ENCODE data around the gene PSMA6.
"Not testable (repeated sequence)": the region's sequence is repeated elsewhere in the genome, so short reads cannot be mapped to it uniquely, and the experiment has no call there.

The PSMA6 gene

GRCh38 chr14:35292051-35292769, at the start of gene PSMA6:
Gene PSMA6, plus strand, starts transcription at chr14:35292382. Its CDS starts 95 bp downstream, at chr14:35292477.
- peak; percentile 99 for DNase-seq
- no peak for TF ChIP-seq GATA1 (IDR thresholded peaks at IDR 0.05; ENCODE audit: low read depth, low read length)
- TF ChIP-seq POLR2A (IDR thresholded peaks at IDR 0.05; ENCODE audit: low read length), result peak; percentile 95

DNA sequence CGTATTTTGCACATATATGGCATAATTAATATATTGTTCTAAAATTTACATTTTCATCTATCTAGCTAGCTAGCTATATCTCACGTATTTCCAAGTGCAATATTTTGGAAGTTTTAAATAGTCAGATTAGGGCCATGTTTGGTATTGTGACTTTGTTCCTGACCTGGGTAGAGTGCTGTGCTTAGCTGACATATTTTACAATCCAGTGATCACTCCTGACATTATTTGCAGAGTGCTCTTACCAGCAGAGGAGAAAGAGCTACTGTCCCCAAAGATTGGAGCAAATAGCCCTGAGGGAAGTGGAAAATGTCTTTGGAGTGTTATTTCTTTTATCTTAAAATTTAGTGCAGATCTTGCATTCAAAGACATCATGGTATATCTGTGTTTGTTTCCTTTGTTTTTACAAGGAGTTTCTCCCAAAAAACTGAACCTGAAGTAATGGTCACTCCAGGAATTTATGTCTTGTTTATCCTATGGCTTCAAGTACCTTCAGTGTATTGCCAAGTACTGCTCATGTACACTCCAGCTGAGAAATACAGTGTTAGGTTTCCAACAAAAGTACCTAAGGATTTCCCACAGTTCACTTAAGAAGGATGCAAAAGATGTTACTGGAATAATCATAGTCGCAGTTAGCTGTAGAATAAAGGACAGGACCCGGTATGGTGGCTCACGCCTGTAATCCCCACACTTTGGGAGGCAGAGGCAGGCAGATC, 49.4 kb upstream of the PSMA6 start:
- TF ChIP-seq POLR2A (IDR thresholded peaks at IDR 0.05; ENCODE audit: low read length) (no peak), GATA1 (IDR thresholded peaks at IDR 0.05; ENCODE audit: low read depth, low read length) (no peak)
- no peak for DNase-seq

- TF ChIP-seq POLR2A (IDR thresholded peaks at IDR 0.05; ENCODE audit: low read length) (no peak), GATA1 (IDR thresholded peaks at IDR 0.05; ENCODE audit: low read depth, low read length) (no peak)
- no peak for DNase-seq
These were observed 48.2 kb upstream of the PSMA6 start for GRCh38 chr14:35243956-35244355.

DNA sequence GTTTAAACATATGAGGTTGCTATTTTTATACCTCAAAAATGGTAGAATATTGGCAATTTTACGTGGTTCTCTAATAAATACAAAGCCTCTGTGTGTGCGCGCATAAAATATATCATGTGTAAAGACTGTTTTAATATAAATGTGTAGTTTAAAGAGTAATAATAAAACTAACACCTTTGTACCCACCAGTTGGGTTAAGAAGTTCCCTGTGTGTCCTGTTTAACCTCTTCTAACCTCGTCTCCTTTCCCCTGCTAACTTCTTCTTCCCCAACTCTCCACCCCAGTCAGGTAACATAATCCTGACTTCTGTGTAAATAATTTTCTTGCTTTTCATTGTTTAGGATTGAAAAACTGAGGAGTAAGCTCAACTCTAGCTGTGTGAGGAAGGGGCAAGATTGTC, 47.6 kb upstream of the PSMA6 start:
- no peak for DNase-seq
- TF ChIP-seq POLR2A (IDR thresholded peaks at IDR 0.05; ENCODE audit: low read length) (no peak), GATA1 (IDR thresholded peaks at IDR 0.05; ENCODE audit: low read depth, low read length) (no peak)

DNA sequence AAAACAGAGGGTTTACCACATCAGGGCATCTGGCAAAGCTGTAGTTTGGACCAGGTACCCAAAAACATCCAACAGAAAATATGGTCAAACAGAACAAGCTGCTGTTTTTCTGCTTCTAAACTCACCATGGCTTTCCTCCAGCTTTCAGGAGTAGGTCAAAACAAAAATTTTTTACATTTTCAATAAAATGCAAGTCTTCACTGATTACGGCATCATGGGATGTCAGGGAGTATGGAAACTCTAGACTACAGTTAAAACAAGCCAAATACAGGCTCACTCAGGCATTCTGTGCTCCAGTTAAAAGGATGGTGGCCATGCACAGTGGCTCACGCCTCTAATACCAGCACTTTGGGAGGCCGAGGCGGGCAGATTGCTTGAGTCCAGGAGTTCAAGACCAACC, 47.1 kb upstream of the PSMA6 start:
- TF ChIP-seq POLR2A (IDR thresholded peaks at IDR 0.05; ENCODE audit: low read length) (no peak), GATA1 (IDR thresholded peaks at IDR 0.05; ENCODE audit: low read depth, low read length) (no peak)
- no peak for DNase-seq

GRCh38 chr14:35247777-35248475, 44.3 kb upstream of the PSMA6 start:
- TF ChIP-seq POLR2A (IDR thresholded peaks at IDR 0.05; ENCODE audit: low read length) (no peak), GATA1 (IDR thresholded peaks at IDR 0.05; ENCODE audit: low read depth, low read length) (no peak)
- no peak for DNase-seq

- DNase-seq, result no peak
- TF ChIP-seq POLR2A (IDR thresholded peaks at IDR 0.05; ENCODE audit: low read length) (no peak), GATA1 (IDR thresholded peaks at IDR 0.05; ENCODE audit: low read depth, low read length) (no peak)
These were observed 43.8 kb upstream of the PSMA6 start for GRCh38 chr14:35248476-35248788.

- no peak for TF ChIP-seq GATA1 (IDR thresholded peaks at IDR 0.05; ENCODE audit: low read depth, low read length)
- no peak for TF ChIP-seq POLR2A (IDR thresholded peaks at IDR 0.05; ENCODE audit: low read length)
- DNase-seq, result no peak
These were observed 41.9 kb upstream of the PSMA6 start for GRCh38 chr14:35250319-35250718.

GRCh38 chr14:35252451-35252868, 39.7 kb upstream of the PSMA6 start:
- no peak for DNase-seq
- TF ChIP-seq POLR2A (IDR thresholded peaks at IDR 0.05; ENCODE audit: low read length) (no peak), GATA1 (IDR thresholded peaks at IDR 0.05; ENCODE audit: low read depth, low read length) (no peak)

- not testable (repeated sequence) for DNase-seq
These were observed 39.1 kb upstream of the PSMA6 start for GRCh38 chr14:35253056-35253455.

- DNase-seq, result not testable (repeated sequence)
These were observed 38.1 kb upstream of the PSMA6 start for GRCh38 chr14:35254034-35254622.

DNA sequence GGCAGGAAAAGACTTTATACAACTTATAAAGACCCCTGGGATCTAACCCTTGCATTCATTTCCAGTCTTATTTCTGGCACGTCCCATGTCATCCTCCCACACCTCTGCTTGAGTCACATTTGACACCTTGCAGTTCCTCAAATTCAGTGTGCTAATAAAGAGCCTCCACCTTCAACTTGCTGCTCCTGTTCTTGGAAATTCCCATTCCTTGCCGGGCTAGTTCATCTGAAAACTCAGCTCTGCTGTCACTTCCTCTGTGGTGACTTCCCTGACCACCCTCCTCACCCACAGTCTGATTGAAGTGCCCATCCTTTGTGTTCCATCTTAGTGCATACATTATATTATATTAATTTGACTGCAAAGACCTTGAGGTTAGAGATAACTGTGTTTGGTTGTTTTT, 37.4 kb upstream of the PSMA6 start:
- no peak for TF ChIP-seq GATA1 (IDR thresholded peaks at IDR 0.05; ENCODE audit: low read depth, low read length)
- no peak for TF ChIP-seq POLR2A (IDR thresholded peaks at IDR 0.05; ENCODE audit: low read length)
- DNase-seq, result no peak

DNA sequence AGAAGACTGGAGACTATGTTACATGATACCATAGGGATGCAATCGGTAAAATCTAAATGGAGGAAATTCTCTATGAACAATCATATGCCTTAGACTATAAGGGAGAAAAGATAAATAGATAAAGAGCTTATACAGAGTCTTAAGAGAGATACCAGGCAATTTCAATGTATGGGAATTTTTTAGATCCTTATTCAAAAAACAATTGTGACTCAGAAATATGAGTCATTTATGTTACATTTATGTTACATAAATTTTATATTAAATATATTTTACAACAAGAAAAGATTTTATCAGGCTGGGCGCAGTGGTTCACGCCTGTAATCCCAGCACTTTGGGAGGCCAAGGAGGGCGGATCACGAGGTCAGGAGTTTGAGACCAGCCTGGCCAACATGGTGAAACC, 36.5 kb upstream of the PSMA6 start:
- TF ChIP-seq GATA1 (IDR thresholded peaks at IDR 0.05; ENCODE audit: low read depth, low read length), result no peak
- no peak for TF ChIP-seq POLR2A (IDR thresholded peaks at IDR 0.05; ENCODE audit: low read length)
- DNase-seq, result no peak

GRCh38 chr14:35257809-35258208, 34.4 kb upstream of the PSMA6 start:
- DNase-seq, result peak; percentile 25 to 28

More at GRCh38 chr14:35257809-35258208, 34.4 kb upstream of the PSMA6 start:
- no peak for TF ChIP-seq GATA1 (IDR thresholded peaks at IDR 0.05; ENCODE audit: low read depth, low read length)
- no peak for TF ChIP-seq POLR2A (IDR thresholded peaks at IDR 0.05; ENCODE audit: low read length)

Data from erythroblast (primary cell).